Stomach (tissue), 9 donors: ENCODE results near the gene ARHGAP24. TPM values are rescaled to one million over a fixed set of nuclear protein-coding genes. Genes with fewer than 3 reads are reported as not detected.

Source experiments
- DNase-seq, 2 donors: peaks; one replicate each; pipeline versions ENCODE4 v3.0.0 to v3.0.0-alpha.2; 2013 to 2019
- H3K27ac ChIP-seq, 5 donors: fragments of 200-600 bp in 4 of 5; sonication (generic) in 4 of 5; one replicate each; pipeline ENCODE4 v1.5.1; 2013 to 2019; ENCODE audit warnings: mild to moderate bottlenecking in 1 of 5, moderate library complexity in 1 of 5
- H3K27me3 ChIP-seq, 3 donors: fragments of 200-600 bp; sonication (generic); one replicate each; pipeline ENCODE4 v1.5.1; 2017 to 2019; ENCODE audit warnings: mixed run types in 1 of 3
- H3K36me3 ChIP-seq, 4 donors: fragments of 200-600 bp; sonication (generic); 1 replicate in 3 of 4; 2 replicates in 1 of 4; pipeline ENCODE4 v1.5.1; 2016 to 2019
- H3K4me1 ChIP-seq, 4 donors: fragments of 200-600 bp; sonication (generic); one replicate each; pipeline ENCODE4 v1.5.1; 2016 to 2019
- H3K4me3 ChIP-seq, 4 donors: fragments of 200-600 bp; sonication (generic) in 3 of 4; one replicate each; pipeline ENCODE4 v1.5.1; 2016 to 2019; ENCODE audit warnings: mild to moderate bottlenecking in 1 of 4
- H3K9me3 ChIP-seq, 4 donors: fragments of 200-600 bp; sonication (generic); one replicate each; pipeline ENCODE4 v1.5.1; 2016 to 2019
- CTCF ChIP-seq, 7 experiments: fragments of 450-650 bp in 4 of 7; fragments of 200-600 bp in 3 of 7; sonication (generic) in 3 of 7; IDR thresholded peaks; one replicate each; pipeline ENCODE4 v1.5.1; 2016 to 2019; ENCODE audit warnings: antibody characterized with exemption in 7 of 7, control low read depth in 2 of 7, mild to moderate bottlenecking in 1 of 7
- EP300 ChIP-seq: sonication (generic); formaldehyde crosslinking; IDR thresholded peaks from one replicate; pipeline ENCODE4 v1.6.1; 2017; ENCODE audit warnings: antibody characterized with exemption
- POLR2A ChIP-seq, 4 donors: fragments of 450-650 bp; IDR thresholded peaks; one replicate each; pipeline ENCODE4 v1.6.1; 2016; ENCODE audit warnings: antibody characterized with exemption in 4 of 4, control low read depth in 2 of 4, mild to moderate bottlenecking in 1 of 4, moderate library complexity in 1 of 4
- POLR2AphosphoS5 ChIP-seq, 3 donors: sonication (generic); formaldehyde crosslinking; IDR thresholded peaks; one replicate each; pipeline ENCODE4 v1.6.1; 2016; ENCODE audit warnings: antibody characterized with exemption in 3 of 3
- WGBS, 5 donors: extraction: QIAGEN DNeasy Blood & Tissue Kit in 3 of 5; methylation state at CpG; one replicate each; pipeline versions ENCODE4 v1.1.5 to v1.1.7; 2013 to 2018; 5-methylcytosine and 5-hydroxymethylcytosine counted together
- intact Hi-C: fragments of 100-400 bp; cut with DNase I; formaldehyde crosslinking; loops from one replicate; pipeline ENCODE4 v1.15.1; 2023; ENCODE audit warnings: low total_unique reads
- polyA plus RNA-seq, 3 donors: library from polyadenylated mRNA; stranded (reverse); fragments of 200-250 nt; gene quantifications; one replicate each; pipeline ENCODE4 v1.2.3, GENCODE V29; 2013
- total RNA-seq, 5 donors: library from RNA; depleted of rRNA; stranded (reverse); fragments of >200 nt; gene quantifications; one replicate each; pipeline versions ENCODE4 v1.1.0 to v1.2.3, GENCODE V29; 2014 to 2016
- donor health status: healthy with polysubstance abuse.
- donor health status: Bipolar disorder and iron deficiency.
- donor health status: healthy.

Gene ARHGAP24
- total and polyA plus RNA-seq, 8 donors = 6.4 to 152 (median 33.5) TPM

GRCh38 chr4:85745939-85746338 is 271.0 kb downstream of the ARHGAP24 start:
- DNase-seq = no peak
- TF ChIP-seq EP300 = no peak
- no peak for TF ChIP-seq CTCF (IDR thresholded peaks at IDR 0.05)
- TF ChIP-seq POLR2AphosphoS5 (IDR thresholded peaks at IDR 0.05) = no peak
- TF ChIP-seq POLR2A (IDR thresholded peaks at IDR 0.05) = no peak
- Histone ChIP-seq H3K4me1 (peaks cover 0 to 53% (median 8%) of the 10 kb centered on the region in 4 donors), H3K27ac (no peak overlapping the region), H3K4me3 (no peak overlapping the region), H3K36me3 (no peaks in the 10 kb centered on the region), H3K27me3 (no peaks in the 10 kb centered on the region), H3K9me3 (no peaks in the 10 kb centered on the region)
- intact Hi-C loops = loop anchor here (10.0 kb wide), 1 partner anchor 591 kb away; no protein-coding TSS in a partner anchor
- 32 to 53% (median 40%) methylated on average over 3 of the region's 3 CpGs for WGBS, 5 donors

GRCh38 chr4:85747882-85748491 is 273.0 kb downstream of the ARHGAP24 start:
- Histone ChIP-seq H3K4me1 (peaks cover 0 to 40% (median 3%) of the 10 kb centered on the region in 4 donors), H3K27ac (no peak overlapping the region), H3K36me3 (no peaks in the 10 kb centered on the region), H3K9me3 (no peaks in the 10 kb centered on the region), H3K4me3 (no peak overlapping the region), H3K27me3 (no peaks in the 10 kb centered on the region)
- 25 to 37% (median 30%) methylated on average over 3 of the region's 3 CpGs for WGBS, 5 donors
- TF ChIP-seq POLR2A (IDR thresholded peaks at IDR 0.05) = no peak
- no peak for TF ChIP-seq EP300
- peak in 5 of 7 experiments; percentile 72 to 84 (median 78) for TF ChIP-seq CTCF (IDR thresholded peaks at IDR 0.05)
- TF ChIP-seq POLR2AphosphoS5 (IDR thresholded peaks at IDR 0.05) = no peak
- intact Hi-C loops = loop anchor here (10.0 kb wide), 1 partner anchor 593 kb away; no protein-coding TSS in a partner anchor
- DNase-seq = peak in 1 of 2 donors; percentile 88

GRCh38 chr4:85748654-85749053 is 273.7 kb downstream of the ARHGAP24 start:
- Histone ChIP-seq H3K36me3 (no peaks in the 10 kb centered on the region), H3K27me3 (no peaks in the 10 kb centered on the region), H3K27ac (no peak overlapping the region), H3K4me3 (no peak overlapping the region), H3K9me3 (no peaks in the 10 kb centered on the region), H3K4me1 (peaks cover 0 to 33% (median 2%) of the 10 kb centered on the region in 4 donors)
- no peak for DNase-seq
- no peak for TF ChIP-seq POLR2AphosphoS5 (IDR thresholded peaks at IDR 0.05)
- TF ChIP-seq EP300 = no peak
- TF ChIP-seq CTCF (IDR thresholded peaks at IDR 0.05) = no peak
- TF ChIP-seq POLR2A (IDR thresholded peaks at IDR 0.05) = no peak
- intact Hi-C loops = loop anchor here (10.0 kb wide), 1 partner anchor 594 kb away; no protein-coding TSS in a partner anchor
- WGBS, 5 donors = 61 to 79% (median 72%) methylated on average over 4 of the region's 4 CpGs

GRCh38 chr4:85751866-85752265 is 276.9 kb downstream of the ARHGAP24 start:
- no peak for DNase-seq
- 70 to 85% (median 83%) methylated on average over 2 of the region's 2 CpGs for WGBS, 5 donors
- H3K4me3 ChIP-seq = no peak overlapping the region
- TF ChIP-seq POLR2A (IDR thresholded peaks at IDR 0.05) (no peak), POLR2AphosphoS5 (IDR thresholded peaks at IDR 0.05) (no peak)
- H3K27ac ChIP-seq = no peak overlapping the region
- no peaks in the 10 kb centered on the region for H3K27me3 ChIP-seq
- H3K4me1 ChIP-seq = peaks cover 0 to 10% (median 0%) of the 10 kb centered on the region in 4 donors
- no peaks in the 10 kb centered on the region for H3K36me3 ChIP-seq
- intact Hi-C loops = no loop called here
- no peaks in the 10 kb centered on the region for H3K9me3 ChIP-seq

- intact Hi-C loops = no loop called here
- WGBS, 5 donors = 70 to 98% (median 85%) methylated on average over 2 to 4 of the region's 4 CpGs
- H3K27me3 ChIP-seq = no peaks in the 10 kb centered on the region
- TF ChIP-seq POLR2A (IDR thresholded peaks at IDR 0.05) (no peak), POLR2AphosphoS5 (IDR thresholded peaks at IDR 0.05) (no peak), CTCF (IDR thresholded peaks at IDR 0.05) (no peak), EP300 (no peak)
- H3K36me3 ChIP-seq = no peaks in the 10 kb centered on the region
- no peaks in the 10 kb centered on the region for H3K9me3 ChIP-seq
- H3K4me1 ChIP-seq = peaks cover 0 to 4% (median 0%) of the 10 kb centered on the region in 4 donors
- DNase-seq = no peak
- H3K27ac ChIP-seq = no peak overlapping the region
- no peak overlapping the region for H3K4me3 ChIP-seq
These were observed 280.3 kb downstream of the ARHGAP24 start for GRCh38 chr4:85755285-85755684.
